Activated CD8-positive, alpha-beta memory T cell treated with anti-CD3 and anti-CD28 coated beads, Interleukin-2, amount 50 U/mL, for 24 hours (primary cell): ENCODE results near the gene NOP16.
"Not testable (repeated sequence)": the region's sequence is repeated elsewhere in the genome, so short reads cannot be mapped to it uniquely, and the experiment has no call there.

Experiments
- DNase-seq: peaks from one replicate; pipeline ENCODE4 v3.0.0-alpha.2; 2020; ENCODE audit errors: extremely low read depth

Gene NOP16

GRCh38 chr5:176409765-176410164 is 21.4 kb upstream of the NOP16 start:
- DNase-seq, result no peak

GRCh38 chr5:176408590-176408989 is 20.2 kb upstream of the NOP16 start:
- no peak for DNase-seq

DNA sequence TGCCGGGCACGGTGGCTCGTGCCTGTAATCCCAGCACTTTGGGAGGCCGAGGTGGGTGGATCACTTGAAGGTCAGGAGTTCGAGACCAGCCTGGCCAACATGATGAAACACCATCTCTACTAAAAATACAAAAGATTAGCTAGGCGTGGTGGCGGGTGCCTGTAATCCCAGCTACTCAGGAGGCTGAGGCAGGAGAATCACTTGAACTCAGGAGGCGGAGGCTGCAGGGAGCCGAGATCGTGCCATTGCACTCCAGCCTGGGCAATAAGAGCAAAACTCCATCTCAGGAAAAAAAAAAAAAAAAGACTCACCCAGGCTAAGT is 19.8 kb upstream of the NOP16 start:
- not testable (repeated sequence) for DNase-seq

GRCh38 chr5:176407456-176408251 is 19.3 kb upstream of the NOP16 start:
- no peak for DNase-seq

- no peak for DNase-seq
These were observed 18.1 kb upstream of the NOP16 start for GRCh38 chr5:176406436-176407052.

GRCh38 chr5:176405656-176406435 is 17.4 kb upstream of the NOP16 start:
- DNase-seq, result no peak

- DNase-seq, result no peak
These were observed 13.1 kb upstream of the NOP16 start for GRCh38 chr5:176401281-176402205.

DNA sequence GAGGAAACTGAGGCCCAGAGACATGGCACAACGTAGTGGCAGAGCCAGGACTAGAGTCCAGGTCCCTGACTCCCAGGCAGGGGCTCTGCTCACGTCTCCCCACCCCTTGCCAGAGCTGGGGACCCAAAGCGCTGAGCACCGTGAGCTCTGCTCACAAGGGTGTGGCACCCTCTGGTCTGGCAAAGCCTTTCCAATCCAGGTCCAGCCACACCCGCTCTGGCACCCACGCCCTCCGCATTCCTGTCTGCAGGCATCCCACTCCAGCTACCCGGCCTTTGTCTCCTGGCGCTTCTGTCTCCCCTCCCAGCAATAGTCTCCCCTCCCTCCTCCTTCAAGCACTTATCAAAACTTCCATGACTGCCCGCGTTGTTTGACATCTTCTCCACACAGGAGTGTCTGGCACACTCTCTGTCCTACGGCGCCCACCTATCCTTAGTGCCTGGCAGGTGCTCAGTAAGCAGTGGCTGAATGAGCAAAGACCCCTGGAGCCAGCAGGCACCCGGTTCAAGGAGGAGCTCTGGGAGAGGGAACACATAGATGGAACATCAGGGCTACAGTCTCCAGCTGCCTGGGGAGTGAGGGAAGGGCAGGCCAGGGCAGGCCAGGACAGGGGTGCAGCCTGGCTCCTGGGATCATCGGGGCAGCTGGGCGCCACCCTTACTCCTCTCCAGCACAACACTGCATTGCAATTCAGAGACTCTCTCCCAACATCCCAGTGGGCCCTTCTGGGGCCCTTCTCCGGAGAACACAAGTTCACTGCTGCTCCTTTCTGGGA is 12.2 kb upstream of the NOP16 start:
- DNase-seq, result no peak

- no peak for DNase-seq
These were observed 9.5 kb upstream of the NOP16 start for GRCh38 chr5:176397736-176398420.

- no peak for DNase-seq
These were observed 7.9 kb upstream of the NOP16 start for GRCh38 chr5:176396330-176396729.

GRCh38 chr5:176394881-176395675 is 6.7 kb upstream of the NOP16 start:
- DNase-seq, result no peak

GRCh38 chr5:176394096-176394495 is 5.7 kb upstream of the NOP16 start:
- DNase-seq, result no peak

GRCh38 chr5:176392526-176392925 is 4.1 kb upstream of the NOP16 start:
- DNase-seq, result no peak

- DNase-seq, result no peak
These were observed 3.6 kb upstream of the NOP16 start for GRCh38 chr5:176391999-176392398.

DNA sequence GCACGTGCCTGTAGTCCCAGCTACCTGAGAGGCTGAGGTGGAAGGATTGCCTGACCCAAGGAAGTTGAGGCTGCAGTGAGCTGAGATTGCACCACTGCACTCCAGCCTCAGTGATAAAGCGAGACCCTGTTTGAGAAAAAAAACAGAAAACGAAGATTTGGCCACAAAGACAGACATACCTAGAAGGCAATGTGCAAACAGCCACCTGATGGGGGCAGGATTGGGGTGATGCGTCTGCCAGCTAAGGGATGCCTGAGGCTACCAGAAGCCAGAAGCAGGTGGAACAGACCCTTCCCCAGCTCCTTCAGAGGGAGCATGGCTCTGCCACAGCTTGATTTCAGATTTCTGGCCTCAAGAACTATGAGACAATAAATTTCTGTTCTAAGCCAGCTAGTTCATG is 3.1 kb upstream of the NOP16 start:
- DNase-seq, result no peak

- no peak for DNase-seq
These were observed 1.0 kb upstream of the NOP16 start for GRCh38 chr5:176389135-176390123.

DNA sequence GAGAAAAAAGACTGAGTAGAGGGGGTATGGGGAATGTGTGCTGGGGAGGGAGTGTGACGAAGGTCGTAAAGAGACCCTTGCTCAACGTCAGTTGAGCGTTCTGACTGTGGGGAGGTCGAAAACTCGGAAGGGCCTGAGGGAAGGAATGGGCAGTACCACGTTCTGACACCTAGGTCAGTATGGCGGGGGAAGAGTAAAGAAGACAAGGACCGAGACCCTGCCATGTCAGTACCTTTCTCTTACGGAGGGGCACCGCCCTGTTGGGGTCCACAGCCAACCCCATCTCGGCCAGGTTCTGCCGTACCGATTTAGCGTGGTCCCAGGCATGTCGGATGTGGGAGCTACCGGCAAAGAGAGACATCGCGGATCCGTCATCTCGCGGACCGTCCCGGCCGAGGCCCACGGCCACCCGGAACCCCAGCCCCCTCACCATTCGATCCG is 375 bp downstream of the NOP16 start:
- no peak for DNase-seq

GRCh38 chr5:176387384-176387925 is 943 bp downstream of the NOP16 start:
- DNase-seq, result no peak
